Muscle of arm (tissue), 12 donors: Measurements from ENCODE around the gene TREM2. TPM values are rescaled to one million over a fixed set of nuclear protein-coding genes. Genes with fewer than 3 reads are reported as not detected.
"Not testable (repeated sequence)": the region's sequence is repeated elsewhere in the genome, so short reads cannot be mapped to it uniquely, and the experiment has no call there.

Experiments used
- DNase-seq: peaks from one replicate; pipeline ENCODE4 v3.0.0-alpha.2; 2013
- polyA plus RNA-seq, 12 donors: library from polyadenylated mRNA; unstranded; fragments of 120-200 nt; gene quantifications; one replicate each; pipeline ENCODE4 v1.2.1, GENCODE V29; 2013; ENCODE audit not compliant: insufficient read length in 12 of 12

TREM2 gene
- polyA plus RNA-seq, 12 donors = 0.26 to 0.60 (median 0.41) TPM; not detected in 4

DNA sequence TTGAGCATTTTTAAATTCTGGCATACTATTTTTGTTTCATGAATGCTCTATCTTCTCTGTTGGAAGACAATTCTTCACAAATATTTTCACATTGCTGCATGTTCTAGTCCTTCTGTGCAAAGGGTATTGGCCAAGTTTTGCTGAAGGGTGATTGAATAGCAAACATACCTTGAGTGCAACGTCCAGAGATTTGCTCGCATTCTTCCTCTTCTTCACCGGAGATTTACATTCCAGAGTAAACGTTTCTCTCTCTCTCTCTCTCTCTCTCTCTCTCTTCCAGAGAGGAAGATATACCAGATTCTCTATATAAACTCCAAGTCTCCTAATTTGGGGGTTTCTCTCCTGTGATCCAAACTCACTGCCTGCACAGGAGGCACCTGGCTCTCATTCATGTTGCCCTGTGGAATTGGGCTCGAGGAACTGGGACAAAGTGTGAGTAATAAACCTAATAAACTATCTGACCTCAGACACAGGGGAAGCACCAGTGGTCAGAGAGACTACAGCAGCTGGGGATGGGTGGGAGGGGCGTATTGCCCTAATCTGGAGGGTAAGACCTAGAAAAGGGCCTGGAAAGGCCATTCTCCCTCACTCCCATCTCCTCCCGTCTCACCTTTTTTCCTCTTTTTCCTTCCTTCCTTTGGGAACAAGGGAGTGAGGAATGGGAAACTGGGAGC lies 7.6 kb downstream of the TREM2 start:
- DNase-seq = no peak

DNA sequence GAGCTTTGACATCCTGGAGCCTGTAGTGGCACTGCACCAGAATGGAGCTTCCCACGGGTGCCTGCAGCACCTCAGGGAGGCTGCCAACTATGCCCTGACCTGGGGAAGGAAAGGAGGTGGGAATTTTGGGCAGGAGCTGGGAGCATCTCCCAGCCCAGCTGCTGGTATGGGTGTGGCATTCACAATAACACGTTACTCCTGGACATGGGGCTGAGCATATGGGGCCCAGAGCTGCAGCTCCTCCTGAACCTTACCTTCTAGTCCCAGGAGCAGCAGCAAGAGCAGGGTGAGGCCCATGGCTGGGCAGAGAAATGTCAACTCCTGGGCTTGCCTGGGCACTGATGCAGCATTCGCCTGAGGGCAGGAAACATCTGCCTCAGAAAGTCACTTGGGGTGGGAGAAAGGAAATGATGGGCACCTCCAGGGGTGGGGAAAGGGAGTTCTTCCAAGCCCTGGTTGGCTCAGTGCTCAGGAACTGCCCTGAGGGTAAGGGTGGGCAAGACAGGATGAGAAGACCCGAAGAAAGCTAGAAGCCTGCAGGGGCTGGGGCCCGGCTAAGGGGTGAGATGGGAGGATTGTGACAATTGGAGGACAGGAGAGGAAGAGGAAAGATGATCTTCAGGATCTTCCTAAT lies 8.8 kb downstream of the TREM2 start, which contains the start of gene TREML1:
TSS of gene TREML1 (minus strand) at position 356 of the 634 bp plus-strand sequence. CDS start at position 297, 59 bp downstream.
- DNase-seq = no peak

GRCh38 chr6:41153451-41153850 lies 9.5 kb downstream of the TREM2 start:
- no peak for DNase-seq

DNA sequence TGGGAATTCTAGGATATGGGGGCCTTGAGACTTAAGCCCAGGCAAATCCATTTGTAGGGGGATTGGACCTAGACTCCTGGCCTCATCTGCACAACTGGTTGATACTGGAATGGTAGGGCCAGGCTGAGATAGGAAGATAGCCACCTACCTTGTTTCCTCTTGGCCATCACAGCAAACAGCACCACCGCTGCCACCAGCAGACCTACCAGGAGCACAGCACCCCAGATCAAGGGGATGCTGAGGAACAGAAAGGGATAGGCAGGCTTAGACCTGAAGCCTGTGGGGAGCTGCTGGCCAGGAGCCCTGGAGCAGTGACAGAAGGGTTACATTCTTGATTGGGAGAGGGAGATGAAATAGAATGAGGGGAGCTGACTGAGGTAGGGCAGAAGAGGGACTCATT lies 12.2 kb downstream of the TREM2 start:
- no peak for DNase-seq

DNA sequence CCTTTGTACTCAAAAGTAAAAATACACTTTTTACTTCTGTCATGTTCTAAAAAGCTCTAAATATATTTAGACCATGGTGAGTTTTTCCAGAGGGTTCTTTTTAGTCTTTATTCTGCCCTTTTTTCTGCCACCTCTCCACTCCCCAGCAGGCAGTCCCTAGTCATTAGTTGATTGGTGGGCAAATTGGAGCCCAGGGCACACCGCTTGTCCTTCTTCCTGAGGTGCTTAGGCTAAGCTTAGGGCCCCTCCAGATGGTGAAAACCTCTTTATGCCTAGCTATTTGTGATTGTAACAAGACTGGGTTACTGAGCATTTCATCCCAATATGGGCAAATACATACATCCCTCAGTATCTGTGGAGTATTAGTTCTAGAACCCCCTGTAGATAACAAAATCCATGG lies 15.0 kb downstream of the TREM2 start:
- no peak for DNase-seq

DNA sequence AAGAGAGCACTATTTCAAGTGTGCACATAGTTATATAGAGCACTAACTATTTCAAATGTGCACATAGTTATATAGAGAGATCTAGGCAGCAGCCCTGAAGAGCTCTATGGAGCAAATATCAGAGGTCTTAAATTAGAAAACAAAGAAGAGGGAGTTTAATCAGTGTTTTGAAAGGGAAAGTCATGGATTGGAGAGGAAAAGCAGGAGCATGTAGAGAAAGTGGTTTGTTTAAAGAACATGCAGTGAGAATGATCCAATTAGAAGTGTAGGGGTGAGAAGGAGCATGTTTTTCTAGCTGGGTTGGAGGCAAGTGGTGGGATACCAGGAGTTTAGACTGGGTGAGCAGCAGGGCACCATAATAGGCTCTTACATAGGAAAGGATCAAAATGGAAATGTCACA lies 26.0 kb downstream of the TREM2 start:
- no peak for DNase-seq

DNA sequence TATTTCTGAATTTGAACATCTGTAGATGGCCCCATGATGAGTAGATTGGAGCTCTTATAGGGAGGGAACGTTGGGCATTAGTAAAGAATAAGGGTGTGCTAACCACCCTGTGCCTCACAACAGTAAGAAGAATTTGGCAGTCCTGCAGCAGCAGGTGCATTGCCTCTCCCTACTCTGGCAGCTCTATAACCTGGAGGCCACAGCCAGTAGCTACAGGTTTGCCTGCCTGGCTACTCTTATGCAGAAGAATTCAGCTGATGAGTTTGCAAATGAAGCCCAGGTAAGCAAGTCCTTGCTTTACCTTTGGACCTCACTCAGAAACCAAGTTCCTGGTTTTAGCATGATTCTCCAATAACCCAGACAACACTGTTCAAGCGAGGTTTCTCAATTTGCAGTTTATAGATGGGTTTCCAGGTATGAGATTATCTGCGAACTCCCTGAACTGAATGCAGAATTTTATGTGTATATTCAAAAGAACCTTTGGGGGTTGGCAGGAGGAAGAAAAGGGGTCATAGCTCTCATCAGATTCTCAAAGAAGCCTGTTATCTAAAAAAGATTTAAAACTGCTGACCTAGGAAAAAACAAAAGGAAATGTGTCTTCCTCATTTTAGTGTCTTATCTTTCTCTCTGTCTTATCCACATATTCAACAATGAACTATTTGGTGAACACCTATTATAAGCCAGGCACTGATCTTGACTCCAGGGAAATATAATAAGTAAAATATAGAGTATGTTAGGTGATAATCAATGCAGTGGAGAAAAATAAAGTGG lies 27.7 kb downstream of the TREM2 start:
- DNase-seq = no peak

- DNase-seq = no peak
Measured at GRCh38 chr6:41132254-41132653, 30.7 kb downstream of the TREM2 start.

GRCh38 chr6:41125282-41125681 lies 37.6 kb downstream of the TREM2 start:
- DNase-seq = no peak

DNA sequence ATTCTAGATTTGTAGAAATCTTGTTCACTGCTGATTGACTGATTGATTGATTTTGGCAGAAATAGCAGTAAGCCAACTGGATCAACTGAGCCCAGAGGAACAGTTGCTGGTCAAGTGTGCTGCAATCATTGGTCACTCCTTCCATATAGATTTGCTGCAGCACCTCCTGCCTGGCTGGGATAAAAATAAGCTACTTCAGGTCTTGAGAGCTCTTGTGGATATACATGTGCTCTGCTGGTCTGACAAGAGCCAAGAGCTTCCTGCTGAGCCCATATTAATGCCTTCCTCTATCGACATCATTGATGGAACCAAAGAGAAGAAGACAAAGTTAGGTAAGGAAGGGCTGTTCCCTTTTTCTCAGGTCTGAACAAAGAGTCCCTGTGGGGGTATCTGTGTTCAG lies 40.0 kb downstream of the TREM2 start:
- no peak for DNase-seq

DNA sequence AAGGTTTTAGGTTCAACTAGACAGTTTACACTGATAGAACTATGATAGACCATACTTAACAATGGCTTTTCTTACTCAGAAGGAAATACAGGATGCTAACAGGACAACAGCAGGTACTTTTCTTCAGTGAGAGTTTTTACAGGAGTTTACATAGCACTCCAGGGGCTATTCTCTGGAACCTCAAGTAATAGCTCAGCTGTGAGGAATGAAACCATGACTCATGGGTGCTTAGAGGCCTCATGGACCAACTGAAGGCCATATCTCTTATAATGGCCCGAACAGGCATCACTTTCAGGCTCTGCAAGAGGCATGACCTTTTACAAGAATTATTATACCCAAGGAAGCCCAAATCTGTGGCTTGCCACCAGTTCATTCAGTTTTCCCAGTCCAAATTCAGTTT lies 40.5 kb downstream of the TREM2 start:
- no peak for DNase-seq

DNA sequence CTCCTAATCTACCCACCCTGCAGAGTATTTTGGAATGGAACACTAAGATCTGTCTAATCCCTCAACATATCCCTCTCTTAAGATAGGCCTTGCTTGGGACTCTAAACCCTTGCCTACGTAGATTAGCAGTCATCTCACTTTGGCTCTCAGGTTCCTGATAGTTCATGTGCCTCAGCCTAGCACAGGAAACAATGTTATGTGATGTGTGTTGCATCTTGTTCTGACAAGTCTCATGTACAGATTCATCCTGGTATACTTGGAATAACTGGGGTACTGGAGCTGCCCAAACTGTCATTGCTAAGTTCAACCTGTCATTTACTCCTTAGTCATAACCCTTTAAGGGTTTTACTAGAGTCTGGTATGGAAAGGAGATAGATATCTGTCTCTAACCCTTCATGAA lies 42.9 kb downstream of the TREM2 start:
- DNase-seq = no peak

- DNase-seq = no peak
Measured at GRCh38 chr6:41119508-41119907, 43.4 kb downstream of the TREM2 start.

DNA sequence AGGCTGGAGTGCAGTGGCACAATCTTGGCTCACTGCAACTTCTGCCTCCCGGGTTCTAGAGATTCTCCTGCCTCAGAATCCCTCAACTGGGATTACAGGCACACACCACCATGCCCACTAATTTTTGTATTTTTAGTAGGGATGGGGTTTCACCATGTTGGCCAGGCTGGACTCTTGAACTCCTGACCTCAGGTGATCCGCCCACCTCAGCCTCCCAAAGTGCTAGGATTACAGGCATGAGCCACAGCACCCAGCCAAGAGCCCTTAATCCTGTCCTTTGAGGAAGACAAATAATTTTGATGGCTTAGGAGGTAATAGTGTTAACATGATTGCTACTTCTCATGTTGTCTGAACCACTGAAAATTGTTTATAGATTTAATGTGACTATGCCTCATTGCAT lies 47.9 kb downstream of the TREM2 start:
- not testable (repeated sequence) for DNase-seq

GRCh38 chr6:41111017-41111416 lies 51.9 kb downstream of the TREM2 start:
- no peak for DNase-seq

Other genes with a start within 250 kb of the TREM2 start
- 10 to 100 TPM in 1 of 12 donors, 1 to 10 TPM in 10, not detected in 1; 1.8 to 15.4 (median 3.2) TPM for gene UNC5CL, start 123.9 kb downstream of the TREM2 start, polyA plus RNA-seq
- 1 to 10 TPM in 5 of 12 donors, under 1 TPM in 4, not detected in 3; 0.25 to 2.1 (median 1.0) TPM for gene TSPO2, start 120.6 kb downstream of the TREM2 start, polyA plus RNA-seq
- gene APOBEC2, start 109.9 kb downstream of the TREM2 start, polyA plus RNA-seq = 100 to 1,000 TPM in 11 of 12 donors, not detected in 1; 143 to 903 (median 431) TPM
- gene OARD1, start 90.8 kb downstream of the TREM2 start, polyA plus RNA-seq = 10 to 100 TPM in 11 of 12 donors, not detected in 1; 10.7 to 33.4 (median 19.2) TPM
- gene NFYA, start 90.1 kb downstream of the TREM2 start, polyA plus RNA-seq = 10 to 100 TPM in 11 of 12 donors, not detected in 1; 20.6 to 39.4 (median 29.9) TPM
- gene TREML1, start 8.8 kb downstream of the TREM2 start, polyA plus RNA-seq = 1 to 10 TPM in 1 of 12 donors, under 1 TPM in 3, not detected in 8; 0.20 to 1.0 (median 0.37) TPM
- under 1 TPM in 9 of 12 donors, not detected in 3; 0.08 to 0.58 (median 0.14) TPM for gene TREML2, start 38.0 kb upstream of the TREM2 start, polyA plus RNA-seq
- not detected for gene TREML4, start 65.2 kb upstream of the TREM2 start, polyA plus RNA-seq
- 1 to 10 TPM in 1 of 12 donors, under 1 TPM in 5, not detected in 6; 0.19 to 2.2 (median 0.52) TPM for gene TREM1, start 123.6 kb upstream of the TREM2 start, polyA plus RNA-seq
- not detected for gene NCR2, start 172.5 kb upstream of the TREM2 start, polyA plus RNA-seq